DND-41 (cell line): ENCODE measurements around the gene PTPN12.

Experiments used
- ATAC-seq: fragments of 200-7000 bp; cut with Tn5 transposase; 3 replicates; pipeline ENCODE4 v1.9.1; 2021; ENCODE audit warnings: low read depth; ENCODE audit not compliant: insufficient read depth
- DNase-seq: peaks from one replicate; pipeline ENCODE4 v3.0.0-alpha.2; 2020
- H2AFZ ChIP-seq: 2 replicates; pipeline ENCODE4 v1.6.0; 2012; ENCODE audit warnings: low read depth, low read length
- H3K27ac ChIP-seq: 2 replicates; pipeline ENCODE4 v1.5.1; 2012; ENCODE audit warnings: low read length, inconsistent platforms
- H3K27me3 ChIP-seq: fragments of 200-600 bp; sonication (generic); 2 replicates; pipeline ENCODE4 v1.6.0; 2012; ENCODE audit warnings: low read length, mild to moderate bottlenecking, inconsistent platforms; ENCODE audit not compliant: insufficient read depth, poor library complexity
- H3K36me3 ChIP-seq: 2 replicates; pipeline ENCODE4 v1.5.1; 2012; ENCODE audit warnings: low read length, inconsistent platforms; ENCODE audit not compliant: insufficient read depth
- H3K4me1 ChIP-seq: 2 replicates; pipeline ENCODE4 v1.5.1; 2012; ENCODE audit warnings: mild to moderate bottlenecking, low read length; ENCODE audit not compliant: insufficient read depth
- H3K4me2 ChIP-seq: 2 replicates; pipeline ENCODE4 v1.6.0; 2012; ENCODE audit warnings: mild to moderate bottlenecking, moderate library complexity, low read length, inconsistent platforms; ENCODE audit not compliant: insufficient read depth
- H3K4me3 ChIP-seq, 2 experiments: fragments of 200-600 bp in 1 of 2; shearing (Covaris generic) in 1 of 2; 2 replicates each; pipeline ENCODE4 v1.5.1; 2012 to 2016; ENCODE audit warnings: inconsistent platforms in 2 of 2, low read length in 2 of 2, mild to moderate bottlenecking in 2 of 2, low read depth in 1 of 2, moderate library complexity in 1 of 2
- H3K79me2 ChIP-seq: 2 replicates; pipeline ENCODE4 v1.6.0; 2012; ENCODE audit warnings: low read length, inconsistent platforms; ENCODE audit not compliant: insufficient read depth
- H3K9ac ChIP-seq: 2 replicates; pipeline ENCODE4 v1.6.0; 2012; ENCODE audit warnings: low read depth, mild to moderate bottlenecking, inconsistent platforms, low read length, moderate library complexity
- H3K9me3 ChIP-seq: 2 replicates; pipeline ENCODE4 v1.5.1; 2012; ENCODE audit warnings: low read length, moderate library complexity, mild to moderate bottlenecking, inconsistent platforms; ENCODE audit not compliant: insufficient read depth, severe bottlenecking
- H4K20me1 ChIP-seq: 2 replicates; pipeline ENCODE4 v1.6.0; 2012; ENCODE audit warnings: low read length; ENCODE audit not compliant: insufficient read depth
- CTCF ChIP-seq: IDR thresholded peaks from 2 replicates; pipeline ENCODE4 v1.5.1; 2012; ENCODE audit warnings: borderline replicate concordance, low read length, moderate library complexity, mild to moderate bottlenecking; ENCODE audit not compliant: poor library complexity, severe bottlenecking; ENCODE audit errors: extremely low read depth
- EZH2 ChIP-seq: IDR thresholded peaks from 3 replicates; pipeline ENCODE4 v1.6.1; 2012; ENCODE audit warnings: borderline replicate concordance, low read depth, mild to moderate bottlenecking, moderate library complexity, low read length, inconsistent platforms; ENCODE audit not compliant: severe bottlenecking

PTPN12 gene

GRCh38 chr7:77524731-77525130, 12.4 kb upstream of the PTPN12 start:
- Histone ChIP-seq H3K4me3 (no peak overlapping the region), H3K27me3 (no peaks in the 10 kb centered on the region), H2AFZ (no peak overlapping the region), H4K20me1 (no peaks in the 10 kb centered on the region), H3K36me3 (no peaks in the 10 kb centered on the region), H3K9ac (no peak overlapping the region), H3K4me2 (no peak overlapping the region), H3K9me3 (no peaks in the 10 kb centered on the region), H3K4me1 (no peaks in the 10 kb centered on the region), H3K79me2 (no peaks in the 10 kb centered on the region), H3K27ac (no peak overlapping the region)
- TF ChIP-seq EZH2 = no peak
- no peak for TF ChIP-seq CTCF
- no peak for DNase-seq
- ATAC-seq = no peak

- no peaks in the 10 kb centered on the region for H3K9me3 ChIP-seq
- H3K27me3 ChIP-seq = no peaks in the 10 kb centered on the region
- no peak overlapping the region for H3K4me3 ChIP-seq
- no peak overlapping the region for H2AFZ ChIP-seq
- H3K79me2 ChIP-seq = no peaks in the 10 kb centered on the region
- H3K36me3 ChIP-seq = no peaks in the 10 kb centered on the region
- no peak overlapping the region for H3K9ac ChIP-seq
- H3K4me1 ChIP-seq = no peaks in the 10 kb centered on the region
- no peak for TF ChIP-seq CTCF
- no peak for TF ChIP-seq EZH2
- no peak for ATAC-seq
- no peak overlapping the region for H3K27ac ChIP-seq
- no peak overlapping the region for H3K4me2 ChIP-seq
- no peaks in the 10 kb centered on the region for H4K20me1 ChIP-seq
- DNase-seq = no peak
Measured at GRCh38 chr7:77525231-77525630, 11.9 kb upstream of the PTPN12 start.

GRCh38 chr7:77528368-77528767, 8.7 kb upstream of the PTPN12 start:
- no peak overlapping the region for H3K9ac ChIP-seq

More at GRCh38 chr7:77528368-77528767, 8.7 kb upstream of the PTPN12 start:
- H3K4me3 ChIP-seq = no peak overlapping the region
- H3K4me2 ChIP-seq = no peak overlapping the region
- no peak for TF ChIP-seq EZH2
- TF ChIP-seq CTCF = no peak
- ATAC-seq (no peak), DNase-seq (no peak)
- no peaks in the 10 kb centered on the region for H3K9me3 ChIP-seq
- H3K27ac ChIP-seq = no peak overlapping the region
- H3K36me3 ChIP-seq = no peaks in the 10 kb centered on the region
- no peaks in the 10 kb centered on the region for H3K27me3 ChIP-seq
- no peaks in the 10 kb centered on the region for H3K79me2 ChIP-seq
- H2AFZ ChIP-seq = no peak overlapping the region
- H3K4me1 ChIP-seq = no peaks in the 10 kb centered on the region
- H4K20me1 ChIP-seq = no peaks in the 10 kb centered on the region
